GM12873 (cell line): ENCODE measurements around the gene TTLL6.

Source experiments
- CTCF ChIP-seq: IDR thresholded peaks from 2 replicates; pipeline ENCODE4 v1.5.1; 2012; ENCODE audit warnings: low read depth, mild to moderate bottlenecking, moderate library complexity, low read length, control low read depth; ENCODE audit not compliant: insufficient read depth; ENCODE audit errors: missing control alignments

TTLL6 gene

GRCh38 chr17:48732688-48733629 is 84.1 kb downstream of the TTLL6 start:
- no peak for TF ChIP-seq CTCF

- TF ChIP-seq CTCF, result no peak
Measured at GRCh38 chr17:48731355-48731754, 85.7 kb downstream of the TTLL6 start.

- no peak for TF ChIP-seq CTCF
Measured at GRCh38 chr17:48730240-48730550, 86.8 kb downstream of the TTLL6 start.

- TF ChIP-seq CTCF, result no peak
Measured at GRCh38 chr17:48729335-48730239, 87.4 kb downstream of the TTLL6 start.

GRCh38 chr17:48728232-48729231 is 88.5 kb downstream of the TTLL6 start, which contains the start of gene HOXB13:
Gene HOXB13 (minus strand): TSS chr17:48728750. CDS start chr17:48728593, 157 bp downstream.
- no peak for TF ChIP-seq CTCF

- no peak for TF ChIP-seq CTCF
Measured at GRCh38 chr17:48727415-48728175, 89.4 kb downstream of the TTLL6 start.
